Measurements from ENCODE around the gene TUSC1. TPM values are rescaled to one million over a fixed set of nuclear protein-coding genes. Genes with fewer than 3 reads are reported as not detected.

The TUSC1 gene
- total RNA-seq, 1 experiment from 2014 or later, result 4.4 TPM

DNA sequence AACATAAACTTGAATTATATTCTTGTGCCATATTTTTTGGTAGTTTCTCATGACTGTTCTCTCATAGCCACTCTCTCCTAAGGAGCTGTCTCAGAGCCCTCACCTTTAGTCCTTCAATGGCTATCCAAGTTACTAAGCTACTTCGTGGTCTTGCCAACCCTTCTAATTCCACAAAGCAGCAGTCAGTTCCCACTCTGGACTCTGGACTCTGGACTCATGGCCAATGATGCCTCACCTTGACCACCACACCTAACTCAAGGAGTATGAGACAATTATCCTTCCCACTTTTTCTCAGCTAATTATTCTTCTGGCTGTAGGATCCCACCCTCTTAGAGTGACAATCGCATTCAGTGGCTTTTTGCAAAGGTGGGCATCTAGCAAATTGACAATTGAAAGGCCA is 42.2 kb downstream of the TUSC1 start:
- in situ Hi-C loops (cut with HindIII; ENCODE audit: low pct_unique_long_range_greater_than_20kb, low sequenced_read_pairs), result no loop called here
- H3K36me3 ChIP-seq (ENCODE audit: control insufficient read depth, insufficient read depth, low read length), result no peaks in the 10 kb centered on the region
- no peak overlapping the region for H3K27ac ChIP-seq (ENCODE audit: low read length)
- no peaks in the 10 kb centered on the region for H3K27me3 ChIP-seq (ENCODE audit: control insufficient read depth, insufficient read depth, low read length)
- no TSS peak for BruUV-seq (replicated peaks)
- no peak for TF ChIP-seq SIN3A (IDR thresholded peaks at IDR 0.05; ENCODE audit: borderline replicate concordance, insufficient read depth, low read depth, low read length)
- no peak for TF ChIP-seq POLR2AphosphoS5 (IDR thresholded peaks at IDR 0.05; ENCODE audit: low read depth, low read length)
- TF ChIP-seq, protein P1, sequence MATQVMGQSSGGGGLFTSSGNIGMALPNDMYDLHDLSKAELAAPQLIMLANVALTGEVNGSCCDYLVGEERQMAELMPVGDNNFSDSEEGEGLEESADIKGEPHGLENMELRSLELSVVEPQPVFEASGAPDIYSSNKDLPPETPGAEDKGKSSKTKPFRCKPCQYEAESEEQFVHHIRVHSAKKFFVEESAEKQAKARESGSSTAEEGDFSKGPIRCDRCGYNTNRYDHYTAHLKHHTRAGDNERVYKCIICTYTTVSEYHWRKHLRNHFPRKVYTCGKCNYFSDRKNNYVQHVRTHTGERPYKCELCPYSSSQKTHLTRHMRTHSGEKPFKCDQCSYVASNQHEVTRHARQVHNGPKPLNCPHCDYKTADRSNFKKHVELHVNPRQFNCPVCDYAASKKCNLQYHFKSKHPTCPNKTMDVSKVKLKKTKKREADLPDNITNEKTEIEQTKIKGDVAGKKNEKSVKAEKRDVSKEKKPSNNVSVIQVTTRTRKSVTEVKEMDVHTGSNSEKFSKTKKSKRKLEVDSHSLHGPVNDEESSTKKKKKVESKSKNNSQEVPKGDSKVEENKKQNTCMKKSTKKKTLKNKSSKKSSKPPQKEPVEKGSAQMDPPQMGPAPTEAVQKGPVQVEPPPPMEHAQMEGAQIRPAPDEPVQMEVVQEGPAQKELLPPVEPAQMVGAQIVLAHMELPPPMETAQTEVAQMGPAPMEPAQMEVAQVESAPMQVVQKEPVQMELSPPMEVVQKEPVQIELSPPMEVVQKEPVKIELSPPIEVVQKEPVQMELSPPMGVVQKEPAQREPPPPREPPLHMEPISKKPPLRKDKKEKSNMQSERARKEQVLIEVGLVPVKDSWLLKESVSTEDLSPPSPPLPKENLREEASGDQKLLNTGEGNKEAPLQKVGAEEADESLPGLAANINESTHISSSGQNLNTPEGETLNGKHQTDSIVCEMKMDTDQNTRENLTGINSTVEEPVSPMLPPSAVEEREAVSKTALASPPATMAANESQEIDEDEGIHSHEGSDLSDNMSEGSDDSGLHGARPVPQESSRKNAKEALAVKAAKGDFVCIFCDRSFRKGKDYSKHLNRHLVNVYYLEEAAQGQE (IDR thresholded peaks at IDR 0.05; ENCODE audit: insufficient read depth in 1 of 2, low read depth in 2 of 2, low read length in 1 of 2), result no peak
- no peak for TF ChIP-seq CTCF (IDR thresholded peaks at IDR 0.05)
- TF ChIP-seq TCF7L2 (IDR thresholded peaks at IDR 0.05; ENCODE audit: low read depth, low read length), result no peak
- H3K9me3 ChIP-seq (ENCODE audit: control insufficient read depth, insufficient read depth, low read depth, low read length), result no peaks in the 10 kb centered on the region
- no peak overlapping the region for H3K4me3 ChIP-seq (ENCODE audit: low read depth in 2 of 2, low read length in 2 of 2)
- DNase-seq (ENCODE audit: low read depth, low spot score), result no peak
- intact Hi-C loops (cut with micrococcal nuclease; ENCODE audit: unreplicated experiment), result no loop called here
- POLR2A ChIA-PET, result no interaction called here
- no peaks in the 10 kb centered on the region for H3K4me1 ChIP-seq (ENCODE audit: control insufficient read depth, insufficient read depth, low read length)
- no peak for ATAC-seq
- CTCF ChIA-PET, result no interaction called here

DNA sequence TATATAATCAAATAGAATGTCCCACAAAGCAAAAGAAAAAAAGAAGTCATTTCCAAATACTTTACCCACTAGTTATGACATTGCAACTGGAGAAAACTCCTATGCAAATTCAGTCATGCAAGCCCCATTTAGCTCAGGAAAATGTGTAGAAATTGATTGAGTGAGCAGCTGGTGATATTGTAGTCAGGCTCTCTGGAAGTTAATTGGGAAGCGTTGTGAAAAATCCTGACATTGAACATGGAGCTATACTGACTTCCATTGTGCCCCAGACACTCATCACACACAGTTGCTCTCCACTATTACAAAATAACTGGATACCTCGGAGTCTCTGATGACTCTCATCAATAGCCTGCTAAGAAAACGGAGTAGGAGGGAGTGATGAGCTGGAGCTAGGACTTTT is 49.0 kb downstream of the TUSC1 start:
- Histone ChIP-seq H3K9me3 (ENCODE audit: control insufficient read depth, insufficient read depth, low read depth, low read length) (no peaks in the 10 kb centered on the region), H3K4me3 (ENCODE audit: low read depth in 2 of 2, low read length in 2 of 2) (no peak overlapping the region), H3K27ac (ENCODE audit: low read length) (no peak overlapping the region), H3K27me3 (ENCODE audit: control insufficient read depth, insufficient read depth, low read length) (no peaks in the 10 kb centered on the region), H3K36me3 (ENCODE audit: control insufficient read depth, insufficient read depth, low read length) (no peaks in the 10 kb centered on the region), H3K4me1 (ENCODE audit: control insufficient read depth, insufficient read depth, low read length) (no peaks in the 10 kb centered on the region)
- in situ Hi-C loops (cut with HindIII; ENCODE audit: low pct_unique_long_range_greater_than_20kb, low sequenced_read_pairs) (no loop called here), intact Hi-C loops (cut with micrococcal nuclease; ENCODE audit: unreplicated experiment) (no loop called here)
- no TSS peak for BruUV-seq (replicated peaks)
- ATAC-seq (no peak), DNase-seq (ENCODE audit: low read depth, low spot score) (no peak)
- ChIA-PET CTCF (no interaction called here), POLR2A (no interaction called here)
- TF ChIP-seq SIN3A (IDR thresholded peaks at IDR 0.05; ENCODE audit: borderline replicate concordance, insufficient read depth, low read depth, low read length) (no peak), TCF7L2 (IDR thresholded peaks at IDR 0.05; ENCODE audit: low read depth, low read length) (no peak), CTCF (IDR thresholded peaks at IDR 0.05) (no peak), POLR2AphosphoS5 (IDR thresholded peaks at IDR 0.05; ENCODE audit: low read depth, low read length) (no peak)
- TF ChIP-seq, protein P1 (IDR thresholded peaks at IDR 0.05; ENCODE audit: insufficient read depth in 1 of 2, low read depth in 2 of 2, low read length in 1 of 2), result no peak

Measured in Panc1 (cell line).